ENCODE results near the gene FTO. TPM values are rescaled to one million over a fixed set of nuclear protein-coding genes. Genes with fewer than 3 reads are reported as not detected.

The FTO gene
- total RNA-seq, 1 donor from 2014 or later = 70.5 TPM

GRCh38 chr16:53766304-53767016, 62.5 kb downstream of the FTO start:
- intact Hi-C loops (cut with DNase I) = no loop called here
- no peaks in the 10 kb centered on the region for H3K9me3 ChIP-seq
- H3K36me3 ChIP-seq = no peaks in the 10 kb centered on the region
- H3K4me3 ChIP-seq = no peak overlapping the region
- no peak for DNase-seq (ENCODE audit: extremely low spot score in 2 of 2)
- TF ChIP-seq, protein P1, sequence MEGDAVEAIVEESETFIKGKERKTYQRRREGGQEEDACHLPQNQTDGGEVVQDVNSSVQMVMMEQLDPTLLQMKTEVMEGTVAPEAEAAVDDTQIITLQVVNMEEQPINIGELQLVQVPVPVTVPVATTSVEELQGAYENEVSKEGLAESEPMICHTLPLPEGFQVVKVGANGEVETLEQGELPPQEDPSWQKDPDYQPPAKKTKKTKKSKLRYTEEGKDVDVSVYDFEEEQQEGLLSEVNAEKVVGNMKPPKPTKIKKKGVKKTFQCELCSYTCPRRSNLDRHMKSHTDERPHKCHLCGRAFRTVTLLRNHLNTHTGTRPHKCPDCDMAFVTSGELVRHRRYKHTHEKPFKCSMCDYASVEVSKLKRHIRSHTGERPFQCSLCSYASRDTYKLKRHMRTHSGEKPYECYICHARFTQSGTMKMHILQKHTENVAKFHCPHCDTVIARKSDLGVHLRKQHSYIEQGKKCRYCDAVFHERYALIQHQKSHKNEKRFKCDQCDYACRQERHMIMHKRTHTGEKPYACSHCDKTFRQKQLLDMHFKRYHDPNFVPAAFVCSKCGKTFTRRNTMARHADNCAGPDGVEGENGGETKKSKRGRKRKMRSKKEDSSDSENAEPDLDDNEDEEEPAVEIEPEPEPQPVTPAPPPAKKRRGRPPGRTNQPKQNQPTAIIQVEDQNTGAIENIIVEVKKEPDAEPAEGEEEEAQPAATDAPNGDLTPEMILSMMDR (IDR thresholded peaks at IDR 0.05) = no peak
- no peak for TF ChIP-seq POLR2A (IDR thresholded peaks at IDR 0.05)
- TF ChIP-seq POLR2AphosphoS5 (IDR thresholded peaks at IDR 0.05; ENCODE audit: insufficient read depth in 1 of 2, low read depth in 1 of 2) = no peak
- no peak overlapping the region for H3K27ac ChIP-seq
- H3K4me1 ChIP-seq = peaks cover 21% of the 10 kb centered on the region
- no peaks in the 10 kb centered on the region for H3K27me3 ChIP-seq

GRCh38 chr16:53768167-53768566, 64.2 kb downstream of the FTO start:
- Histone ChIP-seq H3K36me3 (no peaks in the 10 kb centered on the region), H3K27me3 (no peaks in the 10 kb centered on the region), H3K4me1 (peaks cover 34% of the 10 kb centered on the region), H3K27ac (peak overlapping the region; percentile 1), H3K4me3 (no peak overlapping the region), H3K9me3 (no peaks in the 10 kb centered on the region)
- intact Hi-C loops (cut with DNase I) = no loop called here
- TF ChIP-seq, protein P1 (IDR thresholded peaks at IDR 0.05) = no peak
- TF ChIP-seq POLR2A (IDR thresholded peaks at IDR 0.05) (no peak), POLR2AphosphoS5 (IDR thresholded peaks at IDR 0.05; ENCODE audit: insufficient read depth in 1 of 2, low read depth in 1 of 2) (no peak)
- DNase-seq (ENCODE audit: extremely low spot score in 2 of 2) = no peak

DNA sequence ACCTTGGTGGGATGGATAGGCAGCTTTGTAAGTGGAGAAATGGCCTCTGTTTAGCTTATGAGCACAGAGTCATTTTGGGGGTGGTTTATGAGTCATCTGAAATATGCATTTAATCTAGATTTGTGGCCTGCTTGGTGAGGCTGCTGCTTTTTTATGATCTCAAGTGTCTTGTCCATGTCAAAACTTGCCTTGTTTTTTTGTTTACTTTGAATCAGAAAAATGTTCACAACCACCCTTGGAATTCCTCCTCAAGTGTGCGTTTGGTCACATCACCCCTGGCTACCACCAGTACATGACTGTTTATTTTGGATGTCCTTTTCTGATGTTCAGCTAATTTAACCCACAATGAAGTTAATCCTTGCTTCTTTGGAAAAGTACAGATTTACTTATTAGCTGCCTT, 64.6 kb downstream of the FTO start:
- no peak overlapping the region for H3K4me3 ChIP-seq
- peak overlapping the region; percentile 1 for H3K27ac ChIP-seq
- TF ChIP-seq POLR2AphosphoS5 (IDR thresholded peaks at IDR 0.05; ENCODE audit: insufficient read depth in 1 of 2, low read depth in 1 of 2) (no peak), POLR2A (IDR thresholded peaks at IDR 0.05) (no peak)
- TF ChIP-seq, protein P1 (IDR thresholded peaks at IDR 0.05) = no peak

DNA sequence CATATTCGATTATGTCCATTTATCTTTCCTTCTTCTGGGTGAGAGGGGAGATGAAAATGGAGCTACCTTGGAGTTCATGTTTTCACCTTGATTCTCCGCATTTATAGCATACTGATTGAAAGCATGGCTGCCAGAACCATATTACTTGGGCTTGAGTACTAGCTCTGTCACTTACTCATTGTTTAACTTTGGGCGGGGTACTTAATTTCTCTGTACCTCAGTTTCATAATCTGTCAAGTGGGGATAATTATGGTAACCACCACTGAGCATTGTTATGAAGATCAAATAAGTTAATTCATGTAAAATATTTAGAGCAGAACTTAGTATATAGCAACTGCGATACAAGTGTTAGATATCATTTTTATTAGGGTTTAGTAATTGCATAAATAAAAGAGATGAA, 65.2 kb downstream of the FTO start:
- H3K36me3 ChIP-seq = no peaks in the 10 kb centered on the region
- H3K4me3 ChIP-seq = no peak overlapping the region
- intact Hi-C loops (cut with DNase I) = no loop called here
- TF ChIP-seq, protein P1 (IDR thresholded peaks at IDR 0.05) = no peak
- no peak for TF ChIP-seq POLR2A (IDR thresholded peaks at IDR 0.05)
- TF ChIP-seq POLR2AphosphoS5 (IDR thresholded peaks at IDR 0.05; ENCODE audit: insufficient read depth in 1 of 2, low read depth in 1 of 2) = no peak
- DNase-seq (ENCODE audit: extremely low spot score in 2 of 2) = no peak
- H3K9me3 ChIP-seq = no peaks in the 10 kb centered on the region
- peak overlapping the region; percentile 7 for H3K27ac ChIP-seq
- H3K27me3 ChIP-seq = no peaks in the 10 kb centered on the region
- peaks cover 34% of the 10 kb centered on the region for H3K4me1 ChIP-seq

More for the DNA sequence above, 64.6 kb downstream of the FTO start:
- intact Hi-C loops (cut with DNase I) = no loop called here
- Histone ChIP-seq H3K9me3 (no peaks in the 10 kb centered on the region), H3K4me1 (peaks cover 34% of the 10 kb centered on the region), H3K36me3 (no peaks in the 10 kb centered on the region), H3K27me3 (no peaks in the 10 kb centered on the region)
- no peak for DNase-seq (ENCODE audit: extremely low spot score in 2 of 2)

- Histone ChIP-seq H3K4me3 (no peak overlapping the region), H3K4me1 (peaks cover 37% of the 10 kb centered on the region), H3K27me3 (no peaks in the 10 kb centered on the region), H3K9me3 (no peaks in the 10 kb centered on the region), H3K27ac (no peak overlapping the region), H3K36me3 (no peaks in the 10 kb centered on the region)
- intact Hi-C loops (cut with DNase I) = no loop called here
- DNase-seq (ENCODE audit: extremely low spot score in 2 of 2) = no peak
- TF ChIP-seq POLR2A (IDR thresholded peaks at IDR 0.05) = no peak
- TF ChIP-seq, protein P1 (IDR thresholded peaks at IDR 0.05) = no peak
- no peak for TF ChIP-seq POLR2AphosphoS5 (IDR thresholded peaks at IDR 0.05; ENCODE audit: insufficient read depth in 1 of 2, low read depth in 1 of 2)
These were observed 65.8 kb downstream of the FTO start for GRCh38 chr16:53769787-53770186.
